ENCODE data around the gene GUSB.

DNA sequence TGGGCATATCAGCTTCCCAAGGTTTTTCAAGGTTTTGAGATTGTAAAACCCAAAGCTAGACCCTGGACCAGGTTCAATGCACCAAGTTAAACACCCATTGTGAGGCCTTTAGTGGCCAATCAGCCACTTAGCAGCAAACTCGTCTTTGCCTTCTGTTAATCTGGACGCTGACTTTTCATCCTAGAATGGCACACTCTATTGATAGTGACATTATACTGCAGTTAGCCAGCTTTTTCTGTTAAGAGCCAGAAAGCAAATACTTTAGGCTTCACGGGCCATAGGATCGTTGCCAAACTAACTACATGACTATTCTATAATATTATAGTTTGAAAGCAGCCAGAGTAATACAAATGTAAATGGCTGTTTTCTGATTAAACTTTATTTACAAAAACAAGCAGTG, 57.8 kb downstream of the GUSB start:
- TF ChIP-seq POLR2AphosphoS5 (IDR thresholded peaks at IDR 0.05; ENCODE audit: low read depth, low read length) (no peak), POLR2A (IDR thresholded peaks at IDR 0.05; ENCODE audit: low read depth, low read length) (no peak), TAF1 (IDR thresholded peaks at IDR 0.05; ENCODE audit: low read depth, low read length) (no peak), SPI1 (IDR thresholded peaks at IDR 0.05; ENCODE audit: low read depth, low read length) (no peak), POU2F2 (IDR thresholded peaks at IDR 0.05; ENCODE audit: low read depth, low read length) (no peak), PAX5 (IDR thresholded peaks at IDR 0.05; ENCODE audit: insufficient read depth, low read length, severe bottlenecking) (no peak)
